Naive B cell (primary cell): ENCODE results near the gene RBM33. TPM values are rescaled to one million over a fixed set of nuclear protein-coding genes. Genes with fewer than 3 reads are reported as not detected.

ENCODE experiments used
- ATAC-seq, 2 donors: fragments of 150-1000 bp; cut with Tn5 transposase; 2 replicates each; pipeline ENCODE4 v1.10.0; 2021; ENCODE audit warnings: low read depth in 2 of 2, mild to moderate bottlenecking in 2 of 2, moderate library complexity in 2 of 2
- DNase-seq: peaks from one replicate; pipeline ENCODE4 v3.0.0; 2022
- H3K27ac Mint-ChIP-seq, 6 donors: one replicate each; pipeline ENCODE4 v1.8.0; 2020 to 2022; ENCODE audit warnings: mild to moderate bottlenecking in 6 of 6, mixed read lengths in 6 of 6, moderate library complexity in 5 of 6, inconsistent platforms in 2 of 6
- H3K27me3 Mint-ChIP-seq, 3 donors: one replicate each; pipeline ENCODE4 v1.8.0; 2021 to 2022; ENCODE audit warnings: mixed read lengths in 3 of 3, mild to moderate bottlenecking in 1 of 3
- H3K36me3 Mint-ChIP-seq, 2 donors: one replicate each; pipeline ENCODE4 v1.8.0; 2020 to 2022; ENCODE audit warnings: mixed read lengths in 2 of 2, inconsistent platforms in 1 of 2, mild to moderate bottlenecking in 1 of 2
- H3K4me1 Mint-ChIP-seq, 3 donors: one replicate each; pipeline ENCODE4 v1.8.0; 2020 to 2022; ENCODE audit warnings: mixed read lengths in 3 of 3, inconsistent platforms in 1 of 3, mild to moderate bottlenecking in 1 of 3, moderate library complexity in 1 of 3
- H3K4me3 Mint-ChIP-seq, 8 donors: one replicate each; pipeline ENCODE4 v1.8.0; 2020 to 2022; ENCODE audit warnings: mild to moderate bottlenecking in 8 of 8, mixed read lengths in 8 of 8, moderate library complexity in 8 of 8, inconsistent platforms in 2 of 8
- H3K9me3 Mint-ChIP-seq, 7 donors: one replicate each; pipeline ENCODE4 v1.8.0; 2020 to 2022; ENCODE audit warnings: mixed read lengths in 7 of 7, mild to moderate bottlenecking in 5 of 7, inconsistent platforms in 2 of 7, moderate library complexity in 1 of 7
- polyA plus RNA-seq, 6 donors: library from polyadenylated mRNA; unstranded; fragments of 300-500 nt; fragmentation: Illumina TruSeq; gene quantifications; one replicate each; pipeline ENCODE4 v1.2.3, GENCODE V29; 2021; ENCODE audit warnings: low read depth in 6 of 6

The RBM33 gene
- polyA plus RNA-seq, 6 donors from 2014 or later, result 26.1 to 87.0 (median 44.6) TPM

- ATAC-seq, result no peak
- DNase-seq, result no peak
- no peak overlapping the region for H3K4me3 Mint-ChIP-seq
- H3K27me3 Mint-ChIP-seq, result no peaks in the 10 kb centered on the region
- H3K36me3 Mint-ChIP-seq, result peaks cover 0 to 20% of the 10 kb centered on the region in 2 donors
- peaks cover 0 to 4% (median 2%) of the 10 kb centered on the region in 7 donors for H3K9me3 Mint-ChIP-seq
- peaks cover 51 to 80% (median 69%) of the 10 kb centered on the region in 3 donors for H3K4me1 Mint-ChIP-seq
- H3K27ac Mint-ChIP-seq, result peak overlapping the region in 2 of 6 donors; percentile 8 to 21
These were observed 12.4 kb downstream of the RBM33 start for GRCh38 chr7:155656891-155657290.

GRCh38 chr7:155660059-155660757 is 15.7 kb downstream of the RBM33 start:
- H3K9me3 Mint-ChIP-seq, result peaks cover 0 to 4% (median 2%) of the 10 kb centered on the region in 7 donors
- H3K4me3 Mint-ChIP-seq, result peak overlapping the region in 2 of 8 donors; percentile 7 to 48
- H3K4me1 Mint-ChIP-seq, result peaks cover 53 to 79% (median 72%) of the 10 kb centered on the region in 3 donors
- H3K27me3 Mint-ChIP-seq, result no peaks in the 10 kb centered on the region
- peaks cover 0 to 22% of the 10 kb centered on the region in 2 donors for H3K36me3 Mint-ChIP-seq
- ATAC-seq, result no peak
- H3K27ac Mint-ChIP-seq, result peak overlapping the region in 2 of 6 donors; percentile 7 to 15
- DNase-seq, result no peak

- Mint-ChIP-seq H3K4me3 (peak overlapping the region in 1 of 8 donors; percentile 48), H3K4me1 (peaks cover 57 to 81% (median 77%) of the 10 kb centered on the region in 3 donors), H3K27ac (peak overlapping the region in 1 of 6 donors; percentile 80), H3K9me3 (peaks cover 0 to 4% (median 2%) of the 10 kb centered on the region in 7 donors), H3K27me3 (no peaks in the 10 kb centered on the region), H3K36me3 (peaks cover 4 to 27% of the 10 kb centered on the region in 2 donors)
- DNase-seq, result no peak
- no peak for ATAC-seq
These were observed 16.3 kb downstream of the RBM33 start for GRCh38 chr7:155660758-155661093.

- Mint-ChIP-seq H3K4me3 (peak overlapping the region in 2 of 8 donors; percentile 35 to 71), H3K4me1 (peaks cover 61 to 81% (median 75%) of the 10 kb centered on the region in 3 donors), H3K9me3 (peaks cover 0 to 4% (median 2%) of the 10 kb centered on the region in 7 donors), H3K27ac (peak overlapping the region in 4 of 6 donors; percentile 4 to 80 (median 22)), H3K36me3 (peaks cover 5 to 29% of the 10 kb centered on the region in 2 donors), H3K27me3 (no peaks in the 10 kb centered on the region)
- ATAC-seq, result no peak
- no peak for DNase-seq
These were observed 18.0 kb downstream of the RBM33 start for GRCh38 chr7:155662343-155663043.

- no peaks in the 10 kb centered on the region for H3K27me3 Mint-ChIP-seq
- peaks cover 0 to 4% (median 2%) of the 10 kb centered on the region in 7 donors for H3K9me3 Mint-ChIP-seq
- no peak overlapping the region for H3K4me3 Mint-ChIP-seq
- no peak for DNase-seq
- H3K4me1 Mint-ChIP-seq, result peaks cover 58 to 80% (median 78%) of the 10 kb centered on the region in 3 donors
- H3K27ac Mint-ChIP-seq, result peak overlapping the region in 3 of 6 donors; percentile 54 to 63 (median 62)
- peaks cover 5 to 29% of the 10 kb centered on the region in 2 donors for H3K36me3 Mint-ChIP-seq
- ATAC-seq, result no peak
These were observed 19.5 kb downstream of the RBM33 start for GRCh38 chr7:155663937-155664336.

GRCh38 chr7:155665079-155665956 is 20.9 kb downstream of the RBM33 start:
- H3K4me3 Mint-ChIP-seq, result peak overlapping the region in 1 of 8 donors; percentile 41
- H3K27me3 Mint-ChIP-seq, result no peaks in the 10 kb centered on the region
- ATAC-seq (no peak), DNase-seq (no peak)
- peaks cover 5 to 15% of the 10 kb centered on the region in 2 donors for H3K36me3 Mint-ChIP-seq
- peak overlapping the region in 4 of 6 donors; percentile 25 to 78 (median 58) for H3K27ac Mint-ChIP-seq
- H3K9me3 Mint-ChIP-seq, result peaks cover 0 to 3% (median 1%) of the 10 kb centered on the region in 7 donors
- H3K4me1 Mint-ChIP-seq, result peaks cover 51 to 79% (median 76%) of the 10 kb centered on the region in 3 donors

GRCh38 chr7:155665957-155666287 is 21.5 kb downstream of the RBM33 start:
- Mint-ChIP-seq H3K36me3 (peaks cover 5 to 9% of the 10 kb centered on the region in 2 donors), H3K4me3 (peak overlapping the region in 1 of 8 donors; percentile 29), H3K27ac (peak overlapping the region in 4 of 6 donors; percentile 11 to 78 (median 37)), H3K27me3 (no peaks in the 10 kb centered on the region), H3K4me1 (peaks cover 50 to 79% (median 76%) of the 10 kb centered on the region in 3 donors), H3K9me3 (peaks cover 0 to 2% (median 0%) of the 10 kb centered on the region in 7 donors)
- no peak for DNase-seq
- ATAC-seq, result no peak

- Mint-ChIP-seq H3K4me3 (no peak overlapping the region), H3K27ac (peak overlapping the region in 2 of 6 donors; percentile 51 to 83), H3K9me3 (no peaks in the 10 kb centered on the region), H3K4me1 (peaks cover 44 to 73% (median 62%) of the 10 kb centered on the region in 3 donors), H3K36me3 (peaks cover 5 to 8% of the 10 kb centered on the region in 2 donors), H3K27me3 (no peaks in the 10 kb centered on the region)
- no peak for DNase-seq
- ATAC-seq, result no peak
These were observed 22.9 kb downstream of the RBM33 start for GRCh38 chr7:155667241-155667829.

GRCh38 chr7:155669717-155670505 is 25.4 kb downstream of the RBM33 start:
- no peak overlapping the region for H3K4me3 Mint-ChIP-seq
- no peaks in the 10 kb centered on the region for H3K27me3 Mint-ChIP-seq
- DNase-seq (no peak), ATAC-seq (no peak)
- peak overlapping the region in 4 of 6 donors; percentile 20 to 85 (median 57) for H3K27ac Mint-ChIP-seq
- peaks cover 8 to 9% of the 10 kb centered on the region in 2 donors for H3K36me3 Mint-ChIP-seq
- H3K9me3 Mint-ChIP-seq, result no peaks in the 10 kb centered on the region
- H3K4me1 Mint-ChIP-seq, result peaks cover 32 to 58% (median 57%) of the 10 kb centered on the region in 3 donors

- DNase-seq, result no peak
- Mint-ChIP-seq H3K4me3 (no peak overlapping the region), H3K4me1 (peaks cover 26 to 54% (median 53%) of the 10 kb centered on the region in 3 donors), H3K27ac (peak overlapping the region in 5 of 6 donors; percentile 51 to 85 (median 58)), H3K9me3 (no peaks in the 10 kb centered on the region), H3K36me3 (peaks cover 4 to 7% of the 10 kb centered on the region in 2 donors), H3K27me3 (no peaks in the 10 kb centered on the region)
- no peak for ATAC-seq
These were observed 26.1 kb downstream of the RBM33 start for GRCh38 chr7:155670521-155670920.

GRCh38 chr7:155674556-155674955 is 30.1 kb downstream of the RBM33 start:
- ATAC-seq, result no peak
- peaks cover 0 to 7% of the 10 kb centered on the region in 2 donors for H3K36me3 Mint-ChIP-seq
- H3K4me3 Mint-ChIP-seq, result no peak overlapping the region
- H3K27me3 Mint-ChIP-seq, result no peaks in the 10 kb centered on the region
- H3K4me1 Mint-ChIP-seq, result peaks cover 16 to 44% (median 44%) of the 10 kb centered on the region in 3 donors
- no peak for DNase-seq
- peak overlapping the region in 1 of 6 donors; percentile 28 for H3K27ac Mint-ChIP-seq
- no peaks in the 10 kb centered on the region for H3K9me3 Mint-ChIP-seq

- no peaks in the 10 kb centered on the region for H3K27me3 Mint-ChIP-seq
These were observed 31.6 kb downstream of the RBM33 start for GRCh38 chr7:155676052-155676451.

More at GRCh38 chr7:155676052-155676451, 31.6 kb downstream of the RBM33 start:
- Mint-ChIP-seq H3K4me1 (peaks cover 15 to 34% (median 32%) of the 10 kb centered on the region in 3 donors), H3K4me3 (peak overlapping the region in 1 of 8 donors; percentile 25), H3K9me3 (no peaks in the 10 kb centered on the region), H3K36me3 (peaks cover 10 to 15% of the 10 kb centered on the region in 2 donors), H3K27ac (peak overlapping the region in 5 of 6 donors; percentile 43 to 91 (median 86))
- ATAC-seq, result peak; percentile 65 to 97
- peak; percentile 26 for DNase-seq
